Activated CD8-positive, alpha-beta T cell treated with anti-CD3 and anti-CD28 coated beads for 36 hours (primary cell): ENCODE results near the gene RDX. TPM values are rescaled to one million over a fixed set of nuclear protein-coding genes. Genes with fewer than 3 reads are reported as not detected.
"Not testable (repeated sequence)": the region's sequence is repeated elsewhere in the genome, so short reads cannot be mapped to it uniquely, and the experiment has no call there.

Source experiments
- ATAC-seq: fragments of 200-7000 bp; cut with Tn5 transposase; one replicate; pipeline ENCODE4 v1.10.0; 2021; ENCODE audit warnings: mild to moderate bottlenecking, moderate library complexity
- CTCF ChIA-PET: fragments of 350-600 bp; sonication (Branson Sonifier 250); formaldehyde crosslinking; loops from one replicate; lab custom pipeline; 2021; ENCODE audit warnings: antibody characterized with exemption; lab: Charles Lee
- POLR2A ChIA-PET: fragments of 350-600 bp; sonication (Branson Sonifier 250); formaldehyde crosslinking; loops from one replicate; lab custom pipeline; 2021; ENCODE audit warnings: antibody characterized with exemption; lab: Charles Lee
- DNase-seq: peaks from one replicate; pipeline ENCODE4 v3.0.0-alpha.2; 2020
- H3K27ac Mint-ChIP-seq: one replicate; pipeline ENCODE4 v1.8.0; 2021; ENCODE audit warnings: mild to moderate bottlenecking, mixed read lengths
- H3K27me3 Mint-ChIP-seq: one replicate; pipeline ENCODE4 v1.8.0; 2021; ENCODE audit warnings: mixed read lengths
- H3K36me3 Mint-ChIP-seq: one replicate; pipeline ENCODE4 v1.8.0; 2021; ENCODE audit warnings: low read depth, mixed read lengths
- H3K4me1 Mint-ChIP-seq: one replicate; pipeline ENCODE4 v1.8.0; 2021; ENCODE audit warnings: low read depth, mixed read lengths
- H3K4me3 Mint-ChIP-seq: one replicate; pipeline ENCODE4 v1.8.0; 2021; ENCODE audit warnings: mild to moderate bottlenecking, moderate library complexity, mixed read lengths
- H3K9me3 Mint-ChIP-seq: one replicate; pipeline ENCODE4 v1.8.0; 2021; ENCODE audit warnings: mixed read lengths
- intact Hi-C: fragments of 100-400 bp; cut with micrococcal nuclease; formaldehyde crosslinking; loops from one replicate; pipeline ENCODE4 v1.10.0; 2022
- total RNA-seq, 2 experiments: library from RNA; stranded (reverse); gene quantifications; one replicate each; pipeline ENCODE4 v1.2.3, GENCODE V29; 2021
- TF ChIP-seq, protein P1 (sequence below): fragments of 200-600 bp; IDR thresholded peaks from one replicate; pipeline ENCODE4 v1.8.0; 2022; ENCODE audit warnings: antibody characterized with exemption, mild to moderate bottlenecking

Gene RDX
- total RNA-seq, 2 experiments from 2014 or later = 37.8 to 41.2 TPM

DNA sequence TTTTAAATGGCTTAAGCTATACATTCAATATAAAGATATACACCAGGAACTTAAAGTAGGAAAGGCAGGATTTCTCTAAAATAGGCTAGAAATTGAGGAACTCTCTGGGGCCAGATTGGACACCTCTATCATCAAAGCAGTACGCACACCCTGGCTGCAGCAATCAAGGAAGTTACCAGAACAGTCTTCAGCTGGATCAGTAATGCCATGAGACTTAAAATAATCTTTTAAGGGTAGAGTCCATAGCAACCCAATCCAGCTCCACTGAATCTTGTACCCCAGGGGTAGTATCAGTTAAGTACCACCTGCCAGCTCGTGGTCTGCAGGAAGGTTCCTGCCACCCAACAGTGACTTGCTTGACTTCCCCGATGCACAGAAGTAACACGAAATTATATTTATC, 3.0 kb downstream of the RDX start:
- H3K27me3 Mint-ChIP-seq = no peaks in the 10 kb centered on the region
- TF ChIP-seq, protein P1, sequence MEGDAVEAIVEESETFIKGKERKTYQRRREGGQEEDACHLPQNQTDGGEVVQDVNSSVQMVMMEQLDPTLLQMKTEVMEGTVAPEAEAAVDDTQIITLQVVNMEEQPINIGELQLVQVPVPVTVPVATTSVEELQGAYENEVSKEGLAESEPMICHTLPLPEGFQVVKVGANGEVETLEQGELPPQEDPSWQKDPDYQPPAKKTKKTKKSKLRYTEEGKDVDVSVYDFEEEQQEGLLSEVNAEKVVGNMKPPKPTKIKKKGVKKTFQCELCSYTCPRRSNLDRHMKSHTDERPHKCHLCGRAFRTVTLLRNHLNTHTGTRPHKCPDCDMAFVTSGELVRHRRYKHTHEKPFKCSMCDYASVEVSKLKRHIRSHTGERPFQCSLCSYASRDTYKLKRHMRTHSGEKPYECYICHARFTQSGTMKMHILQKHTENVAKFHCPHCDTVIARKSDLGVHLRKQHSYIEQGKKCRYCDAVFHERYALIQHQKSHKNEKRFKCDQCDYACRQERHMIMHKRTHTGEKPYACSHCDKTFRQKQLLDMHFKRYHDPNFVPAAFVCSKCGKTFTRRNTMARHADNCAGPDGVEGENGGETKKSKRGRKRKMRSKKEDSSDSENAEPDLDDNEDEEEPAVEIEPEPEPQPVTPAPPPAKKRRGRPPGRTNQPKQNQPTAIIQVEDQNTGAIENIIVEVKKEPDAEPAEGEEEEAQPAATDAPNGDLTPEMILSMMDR = no peak
- intact Hi-C loops = no loop called here
- H3K36me3 Mint-ChIP-seq = peaks cover 12% of the 10 kb centered on the region
- no peaks in the 10 kb centered on the region for H3K9me3 Mint-ChIP-seq
- DNase-seq (no peak), ATAC-seq (no peak)
- no peak overlapping the region for H3K27ac Mint-ChIP-seq
- CTCF ChIA-PET = interaction anchor here (1.1 to 1.6 kb wide), 2 partner anchors 92 to 137 kb away, joined by 3 to 7 read pairs; partner anchors contain the start of gene FDX1
- peak overlapping the region; percentile 82 for H3K4me3 Mint-ChIP-seq
- peaks cover 44% of the 10 kb centered on the region for H3K4me1 Mint-ChIP-seq
- POLR2A ChIA-PET = interaction anchor here (0.6 to 1.1 kb wide), 3 partner anchors 57 to 1137 kb away, joined by 3 to 6 read pairs (median 3); partner anchors contain the start of gene FDX1

DNA sequence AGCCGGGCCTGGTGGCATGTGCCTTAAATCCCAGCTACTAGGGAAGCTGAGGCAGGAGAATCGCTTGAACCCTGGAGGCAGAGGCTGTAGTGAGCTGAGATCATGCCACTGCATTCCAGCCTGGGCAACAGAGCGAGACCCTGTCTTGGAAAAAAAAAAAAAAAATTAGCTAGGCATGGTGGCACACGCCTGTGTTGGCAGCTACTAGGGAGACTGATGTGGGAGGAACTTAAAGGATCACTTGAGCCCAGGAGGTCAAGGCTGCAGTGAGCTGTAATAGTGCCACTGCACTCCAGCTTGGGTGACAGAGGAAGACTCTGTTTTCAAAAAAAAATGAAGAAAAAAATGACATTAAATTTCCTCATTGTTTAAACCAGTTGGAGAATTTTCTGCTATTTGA, 4.3 kb downstream of the RDX start:
- Mint-ChIP-seq H3K4me1 (peaks cover 43% of the 10 kb centered on the region), H3K36me3 (peaks cover 14% of the 10 kb centered on the region)
- intact Hi-C loops, H3K27ac Mint-ChIP-seq, ATAC-seq, H3K27me3 Mint-ChIP-seq, H3K4me3 Mint-ChIP-seq, POLR2A ChIA-PET, H3K9me3 Mint-ChIP-seq, DNase-seq: not testable (repeated sequence)
- CTCF ChIA-PET = interaction anchor here (1.6 kb wide), 1 partner anchor 138 kb away, joined by 7 read pairs; the partner anchor contains the start of gene FDX1

DNA sequence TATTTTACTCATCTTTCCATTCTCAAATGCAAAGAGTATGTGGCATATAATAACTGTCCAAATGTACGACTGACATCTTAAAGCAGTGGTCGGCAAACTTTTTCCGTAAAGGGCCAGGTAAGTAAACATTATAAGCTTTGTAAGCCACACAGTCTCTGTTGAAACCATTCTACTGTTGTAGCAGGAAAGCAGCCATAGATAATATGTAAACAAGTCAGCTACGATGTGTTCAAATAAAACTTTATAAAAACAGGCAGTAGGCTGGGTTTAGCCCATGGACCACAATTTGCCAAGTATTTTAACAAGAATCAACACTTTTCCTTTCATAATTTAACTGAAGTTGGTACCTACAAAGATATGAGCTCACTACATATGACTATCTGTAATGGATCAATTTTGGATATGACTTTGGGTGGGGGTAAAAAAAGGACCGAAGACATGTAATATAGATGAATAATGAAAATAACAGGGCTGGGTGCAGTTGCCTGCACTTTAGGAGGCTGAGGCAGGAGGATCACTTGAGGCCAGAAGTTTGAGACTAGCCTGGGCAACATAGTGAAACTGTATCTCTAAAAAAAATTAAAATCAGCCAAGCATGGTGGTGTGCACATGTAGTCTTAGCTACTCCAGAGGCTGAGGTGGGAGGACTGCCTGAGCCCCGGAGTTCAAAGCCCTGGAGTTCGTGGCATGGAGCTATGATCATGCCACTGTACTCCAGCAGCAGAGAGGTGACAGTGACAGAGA, 5.7 kb downstream of the RDX start:
- Mint-ChIP-seq H3K9me3 (no peaks in the 10 kb centered on the region), H3K27me3 (no peaks in the 10 kb centered on the region), H3K4me1 (peaks cover 42% of the 10 kb centered on the region), H3K4me3 (no peak overlapping the region), H3K36me3 (peaks cover 17% of the 10 kb centered on the region), H3K27ac (no peak overlapping the region)
- CTCF ChIA-PET = interaction anchor here (1.1 to 1.3 kb wide), 2 partner anchors 25 to 139 kb away, joined by 3 read pairs; partner anchors contain the start of gene FDX1
- intact Hi-C loops = no loop called here
- POLR2A ChIA-PET = interaction anchor here (0.7 kb wide), 1 partner anchor 86 kb away, joined by 3 read pairs; no protein-coding TSS in a partner anchor
- DNase-seq = no peak
- TF ChIP-seq, protein P1 = no peak
- no peak for ATAC-seq

DNA sequence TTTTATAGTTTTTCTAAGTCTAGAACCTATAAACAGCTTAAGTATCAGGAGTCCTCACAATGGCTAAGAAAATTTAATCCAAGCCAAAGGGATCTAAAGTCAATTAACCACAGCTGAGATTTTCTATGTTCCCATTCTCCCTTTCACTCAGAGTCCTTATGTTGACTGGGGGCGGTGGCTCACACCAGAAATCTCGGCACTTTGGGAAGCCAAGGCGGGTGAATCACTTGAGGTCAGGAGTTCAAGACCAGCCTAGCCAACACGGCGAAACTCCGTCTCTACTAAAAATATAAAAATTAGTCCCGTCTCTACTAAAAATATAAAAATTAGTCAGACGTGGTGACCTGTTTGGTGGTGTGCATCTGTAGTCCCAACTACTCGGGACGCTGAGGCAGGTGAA, 6.9 kb downstream of the RDX start:
- DNase-seq = no peak
- Mint-ChIP-seq H3K27ac (no peak overlapping the region), H3K36me3 (peaks cover 15% of the 10 kb centered on the region), H3K27me3 (no peaks in the 10 kb centered on the region), H3K9me3 (no peaks in the 10 kb centered on the region), H3K4me3 (no peak overlapping the region), H3K4me1 (peaks cover 37% of the 10 kb centered on the region)
- POLR2A ChIA-PET = interaction anchor here (1.0 kb wide), 1 partner anchor 97 kb away, joined by 3 read pairs; no protein-coding TSS in a partner anchor
- intact Hi-C loops = no loop called here
- TF ChIP-seq, protein P1 = no peak
- CTCF ChIA-PET = interaction anchor here (0.8 to 1.2 kb wide), 3 partner anchors 28 to 88 kb away, joined by 3 read pairs; no protein-coding TSS in a partner anchor
- no peak for ATAC-seq

DNA sequence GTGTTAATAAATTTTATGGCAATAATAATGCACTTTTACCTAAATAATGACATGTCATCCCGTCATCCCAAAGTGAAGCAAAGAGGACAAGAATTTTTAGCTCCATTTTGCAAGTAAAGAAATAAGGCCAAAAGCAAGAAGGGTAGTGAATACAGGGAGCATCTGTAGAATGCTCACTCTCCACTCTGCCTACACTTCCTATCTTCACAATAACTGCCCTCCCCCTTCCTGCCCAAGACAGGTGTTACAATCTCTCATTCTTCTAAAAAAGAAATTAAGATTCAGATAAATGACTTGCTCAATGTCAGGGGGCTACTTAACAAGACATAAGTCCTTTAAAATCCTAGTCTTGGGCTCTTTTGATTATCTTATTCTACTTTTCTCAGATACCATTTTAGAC, 8.9 kb downstream of the RDX start:
- no peak for DNase-seq
- Mint-ChIP-seq H3K27ac (no peak overlapping the region), H3K9me3 (no peaks in the 10 kb centered on the region), H3K4me3 (no peak overlapping the region), H3K27me3 (no peaks in the 10 kb centered on the region), H3K36me3 (peaks cover 13% of the 10 kb centered on the region), H3K4me1 (peaks cover 24% of the 10 kb centered on the region)
- CTCF ChIA-PET = interaction anchor here (1.5 to 2.2 kb wide), 2 partner anchors 14 to 86 kb away, joined by 3 to 6 read pairs; no protein-coding TSS in a partner anchor
- intact Hi-C loops = no loop called here
- ATAC-seq = no peak
- TF ChIP-seq, protein P1 = no peak
- POLR2A ChIA-PET = no interaction called here
